HG03460 (cell line): Measurements from ENCODE around the gene EXOC3L4.
A peak's percentile ranks its signal among the peaks of the same experiment; 100 is the strongest.
"Not testable (repeated sequence)": the region's sequence is repeated elsewhere in the genome, so short reads cannot be mapped to it uniquely, and the experiment has no call there.

Source experiments
- ATAC-seq: cut with Tn5 transposase; IDR thresholded peaks from one replicate; pipeline ENCODE4 v1.9.1; 2021; ENCODE audit not compliant: unreplicated experiment

Gene EXOC3L4

GRCh38 chr14:103094406-103095209, at the start of gene EXOC3L4:
Gene EXOC3L4, plus strand, starts transcription at chr14:103094725. Its CDS starts 5,495 bp downstream, at chr14:103100220.
- no peak for ATAC-seq

- peak; percentile 60 for ATAC-seq
These were observed 49.1 kb upstream of the EXOC3L4 start for GRCh38 chr14:103045371-103045869.

GRCh38 chr14:103047453-103047852, 47.1 kb upstream of the EXOC3L4 start:
- ATAC-seq = not testable (repeated sequence)

GRCh38 chr14:103050935-103051334, 43.6 kb upstream of the EXOC3L4 start:
- ATAC-seq = no peak

- no peak for ATAC-seq
These were observed 42.1 kb upstream of the EXOC3L4 start for GRCh38 chr14:103052407-103052806.

- no peak for ATAC-seq
These were observed 38.8 kb upstream of the EXOC3L4 start for GRCh38 chr14:103055695-103056094.

- ATAC-seq = no peak
These were observed 38.0 kb upstream of the EXOC3L4 start for GRCh38 chr14:103056322-103057027.

- ATAC-seq = no peak
These were observed 37.5 kb upstream of the EXOC3L4 start for GRCh38 chr14:103057028-103057371.

- peak; percentile 72 for ATAC-seq
These were observed 37.0 kb upstream of the EXOC3L4 start, which contains the start of gene CDC42BPB for GRCh38 chr14:103057372-103058163. Gene CDC42BPB, minus strand, starts transcription at chr14:103057549. Its CDS starts 376 bp downstream, at chr14:103057173.

- ATAC-seq = no peak
These were observed 36.1 kb upstream of the EXOC3L4 start for GRCh38 chr14:103058164-103059055.

- ATAC-seq = no peak
These were observed 35.0 kb upstream of the EXOC3L4 start for GRCh38 chr14:103059556-103059955.

- ATAC-seq = no peak
These were observed 33.0 kb upstream of the EXOC3L4 start for GRCh38 chr14:103061482-103061976.

GRCh38 chr14:103064436-103064835, 30.1 kb upstream of the EXOC3L4 start:
- ATAC-seq = no peak

GRCh38 chr14:103064978-103065377, 29.5 kb upstream of the EXOC3L4 start:
- no peak for ATAC-seq

- no peak for ATAC-seq
These were observed 28.7 kb upstream of the EXOC3L4 start for GRCh38 chr14:103065861-103066260.

- ATAC-seq = no peak
These were observed 28.1 kb upstream of the EXOC3L4 start for GRCh38 chr14:103066399-103066798.

- no peak for ATAC-seq
These were observed 27.1 kb upstream of the EXOC3L4 start for GRCh38 chr14:103067231-103067954.

GRCh38 chr14:103068351-103069073, 26.0 kb upstream of the EXOC3L4 start:
- no peak for ATAC-seq
